Endothelial cell (in vitro differentiated cells): Measurements from ENCODE around the gene CDK5RAP3. TPM values are rescaled to one million over a fixed set of nuclear protein-coding genes. Genes with fewer than 3 reads are reported as not detected.

ENCODE experiments used
- DNase-seq: peaks from one replicate; pipeline ENCODE4 v3.0.0; 2021; ENCODE audit warnings: low spot score
- H3K27ac Mint-ChIP-seq: one replicate; pipeline ENCODE4 v1.8.0; 2021; ENCODE audit warnings: mixed read lengths, inconsistent platforms; ENCODE audit not compliant: unreplicated experiment
- H3K27me3 Mint-ChIP-seq: one replicate; pipeline ENCODE4 v1.8.0; 2021; ENCODE audit warnings: mild to moderate bottlenecking, moderate library complexity, mixed read lengths, inconsistent platforms; ENCODE audit not compliant: unreplicated experiment
- H3K36me3 Mint-ChIP-seq: one replicate; pipeline ENCODE4 v1.8.0; 2021; ENCODE audit warnings: mild to moderate bottlenecking, low read depth, mixed read lengths, inconsistent platforms; ENCODE audit not compliant: unreplicated experiment
- H3K4me1 Mint-ChIP-seq: one replicate; pipeline ENCODE4 v1.8.0; 2021; ENCODE audit warnings: mild to moderate bottlenecking, mixed read lengths, inconsistent platforms; ENCODE audit not compliant: unreplicated experiment
- H3K4me3 Mint-ChIP-seq: one replicate; pipeline ENCODE4 v1.8.0; 2021; ENCODE audit warnings: mild to moderate bottlenecking, mixed read lengths, inconsistent platforms; ENCODE audit not compliant: unreplicated experiment
- H3K9me3 Mint-ChIP-seq: one replicate; pipeline ENCODE4 v1.8.0; 2021; ENCODE audit warnings: mixed read lengths, inconsistent platforms; ENCODE audit not compliant: unreplicated experiment
- CTCF ChIP-seq: fragments of 200-600 bp; sonication (generic); IDR thresholded peaks from one replicate; pipeline ENCODE4 v1.5.0; 2021; ENCODE audit warnings: antibody characterized with exemption; ENCODE audit not compliant: unreplicated experiment
- total RNA-seq: library from RNA; stranded (reverse); fragmentation: NEBNext Ultra II Directional; extraction: Animal tissue kit (Norgen Biotek cat#: 25700); gene quantifications from one replicate; pipeline ENCODE4 v1.2.1, GENCODE V29; 2021; ENCODE audit not compliant: unreplicated experiment

CDK5RAP3 gene
- total RNA-seq, 1 donor from 2014 or later: 156 TPM

GRCh38 chr17:48011405-48012150, 40.7 kb downstream of the CDK5RAP3 start:
- peaks cover 11% of the 10 kb centered on the region for H3K27me3 Mint-ChIP-seq

GRCh38 chr17:48012151-48012520, 41.2 kb downstream of the CDK5RAP3 start:
- no peak overlapping the region for H3K27ac Mint-ChIP-seq
- no peaks in the 10 kb centered on the region for H3K9me3 Mint-ChIP-seq

More at GRCh38 chr17:48011405-48012150, 40.7 kb downstream of the CDK5RAP3 start:
- Mint-ChIP-seq H3K27ac (no peak overlapping the region), H3K9me3 (no peaks in the 10 kb centered on the region), H3K4me1 (peaks cover 10% of the 10 kb centered on the region), H3K4me3 (peak overlapping the region; percentile 86), H3K36me3 (no peaks in the 10 kb centered on the region)
- TF ChIP-seq CTCF: peak; percentile 28
- no peak for DNase-seq

GRCh38 chr17:48012654-48013053, 41.7 kb downstream of the CDK5RAP3 start:
- no peak for TF ChIP-seq CTCF
- Mint-ChIP-seq H3K27ac (no peak overlapping the region), H3K27me3 (peaks cover 11% of the 10 kb centered on the region), H3K9me3 (no peaks in the 10 kb centered on the region), H3K4me1 (peaks cover 10% of the 10 kb centered on the region), H3K36me3 (no peaks in the 10 kb centered on the region), H3K4me3 (peak overlapping the region; percentile 47)
- no peak for DNase-seq

More at GRCh38 chr17:48012151-48012520, 41.2 kb downstream of the CDK5RAP3 start:
- no peaks in the 10 kb centered on the region for H3K36me3 Mint-ChIP-seq
- DNase-seq: peak; percentile 48
- no peak for TF ChIP-seq CTCF
- peaks cover 10% of the 10 kb centered on the region for H3K4me1 Mint-ChIP-seq
- H3K4me3 Mint-ChIP-seq: peak overlapping the region; percentile 86
- H3K27me3 Mint-ChIP-seq: peaks cover 11% of the 10 kb centered on the region

- H3K9me3 Mint-ChIP-seq: no peaks in the 10 kb centered on the region
- no peak for DNase-seq
- peaks cover 10% of the 10 kb centered on the region for H3K4me1 Mint-ChIP-seq
- TF ChIP-seq CTCF: no peak
- H3K36me3 Mint-ChIP-seq: no peaks in the 10 kb centered on the region
- H3K4me3 Mint-ChIP-seq: no peak overlapping the region
- peaks cover 11% of the 10 kb centered on the region for H3K27me3 Mint-ChIP-seq
- H3K27ac Mint-ChIP-seq: no peak overlapping the region
Measured at GRCh38 chr17:48013876-48014594, 43.1 kb downstream of the CDK5RAP3 start.

GRCh38 chr17:48014595-48015111, 43.7 kb downstream of the CDK5RAP3 start:
- TF ChIP-seq CTCF: no peak
- no peak for DNase-seq
- Mint-ChIP-seq H3K4me3 (no peak overlapping the region), H3K4me1 (peaks cover 10% of the 10 kb centered on the region), H3K27ac (no peak overlapping the region), H3K27me3 (peaks cover 12% of the 10 kb centered on the region), H3K36me3 (no peaks in the 10 kb centered on the region), H3K9me3 (no peaks in the 10 kb centered on the region)
